Measurements from ENCODE around the gene EMILIN2.
A peak's percentile ranks its signal among the peaks of the same experiment; 100 is the strongest.

EMILIN2 gene

DNA sequence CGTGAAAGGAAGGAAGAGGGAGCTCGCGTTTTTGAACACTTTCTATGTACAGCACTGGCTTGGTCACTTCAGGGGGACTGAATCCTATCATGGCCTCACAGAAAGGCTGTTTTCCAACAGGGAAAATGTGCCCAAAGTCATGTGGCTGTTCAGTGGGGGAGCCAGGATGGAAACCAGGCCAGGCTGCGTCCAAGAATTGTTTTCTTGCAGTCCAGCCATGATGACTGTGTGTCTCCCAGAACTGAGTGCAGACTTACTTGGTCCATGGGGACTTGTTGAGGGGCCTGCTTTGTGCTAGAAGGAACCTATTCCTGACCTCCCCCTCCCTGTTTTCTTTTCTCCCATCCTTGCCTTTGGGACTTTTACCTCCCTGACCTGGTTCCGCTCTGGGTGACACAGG, 46.9 kb downstream of the EMILIN2 start:
- DNase-seq, result no peak
- TF ChIP-seq POLR2A (IDR thresholded peaks at IDR 0.05; ENCODE audit: low read length) (no peak), GATA1 (IDR thresholded peaks at IDR 0.05; ENCODE audit: low read depth, low read length) (no peak)

- TF ChIP-seq GATA1 (IDR thresholded peaks at IDR 0.05; ENCODE audit: low read depth, low read length) (no peak), POLR2A (IDR thresholded peaks at IDR 0.05; ENCODE audit: low read length) (no peak)
- peak; percentile 68 to 91 for DNase-seq
These were observed 47.5 kb downstream of the EMILIN2 start for GRCh38 chr18:2894131-2894840.

- TF ChIP-seq GATA1 (IDR thresholded peaks at IDR 0.05; ENCODE audit: low read depth, low read length), result no peak
- no peak for TF ChIP-seq POLR2A (IDR thresholded peaks at IDR 0.05; ENCODE audit: low read length)
These were observed 48.1 kb downstream of the EMILIN2 start for GRCh38 chr18:2894841-2895370.

DNA sequence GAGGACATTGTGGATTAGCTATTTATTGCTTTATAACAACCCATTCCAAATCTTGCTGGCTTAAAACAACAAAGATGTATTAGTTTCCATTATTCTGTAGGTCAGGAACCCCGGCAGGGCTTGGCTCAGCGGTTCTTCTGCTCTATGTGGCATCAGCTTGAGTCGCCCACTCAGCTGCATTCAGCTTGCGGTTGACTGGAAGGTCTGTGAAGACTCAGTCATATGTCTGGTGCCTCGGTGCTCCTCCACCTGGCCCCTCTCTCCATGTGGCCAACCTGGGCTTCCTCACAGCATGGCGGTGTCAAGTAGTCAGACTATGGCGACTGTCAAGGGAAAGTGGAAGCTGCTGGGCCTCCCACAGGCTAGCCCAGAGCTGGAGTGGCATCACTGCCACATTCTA, 48.6 kb downstream of the EMILIN2 start:
- TF ChIP-seq GATA1 (IDR thresholded peaks at IDR 0.05; ENCODE audit: low read depth, low read length) (no peak), POLR2A (IDR thresholded peaks at IDR 0.05; ENCODE audit: low read length) (no peak)
- DNase-seq, result no peak

More at GRCh38 chr18:2894841-2895370, 48.1 kb downstream of the EMILIN2 start:
- no peak for DNase-seq

DNA sequence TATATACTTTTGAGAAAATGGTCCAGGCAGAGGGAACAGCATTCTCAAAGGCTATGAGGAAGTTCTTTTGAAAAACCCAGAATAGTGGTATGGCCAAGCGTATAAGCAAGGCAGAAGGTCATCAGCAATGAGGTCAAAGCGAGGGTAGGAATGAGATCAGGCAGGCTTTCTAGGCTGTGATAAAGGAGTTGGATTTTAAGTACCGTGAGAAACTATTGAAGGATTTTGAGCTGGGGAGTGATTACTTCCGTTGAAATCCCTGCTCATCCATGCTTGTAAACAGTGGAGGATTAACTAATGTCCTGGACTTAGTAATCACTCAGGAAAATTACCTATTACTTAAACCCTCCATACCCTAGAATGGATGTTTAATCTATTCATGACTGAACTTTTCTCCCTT, 50.2 kb downstream of the EMILIN2 start:
- no peak for DNase-seq
- TF ChIP-seq POLR2A (IDR thresholded peaks at IDR 0.05; ENCODE audit: low read length), result no peak

GRCh38 chr18:2897448-2898185, 50.8 kb downstream of the EMILIN2 start:
- no peak for TF ChIP-seq POLR2A (IDR thresholded peaks at IDR 0.05; ENCODE audit: low read length)
- no peak for TF ChIP-seq GATA1 (IDR thresholded peaks at IDR 0.05; ENCODE audit: low read depth, low read length)
- no peak for DNase-seq

- peak; percentile 33 to 47 for DNase-seq
- TF ChIP-seq GATA1 (IDR thresholded peaks at IDR 0.05; ENCODE audit: low read depth, low read length), result no peak
- no peak for TF ChIP-seq POLR2A (IDR thresholded peaks at IDR 0.05; ENCODE audit: low read length)
These were observed 51.4 kb downstream of the EMILIN2 start for GRCh38 chr18:2898186-2898640.

DNA sequence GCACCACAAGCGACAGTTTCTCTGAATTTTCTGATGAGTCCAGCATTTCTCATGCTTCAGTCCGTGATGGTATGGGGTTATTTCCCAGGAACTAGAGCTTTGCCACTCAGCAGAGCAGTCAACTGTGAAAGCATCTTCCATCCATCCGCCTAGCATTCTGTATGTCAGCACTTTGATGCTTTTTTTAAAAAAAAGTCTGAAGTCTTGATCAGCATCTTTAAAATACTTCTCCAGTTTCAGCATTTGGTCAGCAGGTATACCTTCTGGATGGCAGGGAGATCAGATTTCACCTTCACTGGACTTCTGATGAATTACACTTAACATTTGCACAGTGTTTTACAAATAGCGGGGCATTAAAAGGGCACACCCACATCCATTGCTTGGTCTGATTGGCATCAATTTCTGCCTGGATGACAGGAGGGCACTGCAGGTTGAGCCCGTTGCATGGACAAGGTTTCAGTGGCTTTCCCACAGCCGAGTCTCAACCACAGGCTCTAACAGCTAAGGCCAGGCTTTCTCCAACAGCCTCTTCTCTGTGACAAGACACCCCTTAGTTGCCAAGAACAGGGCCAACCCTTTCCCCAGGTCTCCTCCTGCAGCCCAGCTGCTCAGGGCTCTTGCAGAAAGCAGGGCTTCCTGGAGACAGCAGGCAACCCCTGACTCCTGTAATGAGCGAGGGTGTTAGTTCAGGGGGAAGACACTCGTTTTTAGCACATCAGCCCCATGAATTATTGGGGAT, 54.0 kb downstream of the EMILIN2 start:
- no peak for DNase-seq
- no peak for TF ChIP-seq POLR2A (IDR thresholded peaks at IDR 0.05; ENCODE audit: low read length)
- no peak for TF ChIP-seq GATA1 (IDR thresholded peaks at IDR 0.05; ENCODE audit: low read depth, low read length)

- TF ChIP-seq GATA1 (IDR thresholded peaks at IDR 0.05; ENCODE audit: low read depth, low read length) (no peak), POLR2A (IDR thresholded peaks at IDR 0.05; ENCODE audit: low read length) (no peak)
- peak; percentile 32 to 39 for DNase-seq
These were observed 54.7 kb downstream of the EMILIN2 start for GRCh38 chr18:2901423-2901985.

DNA sequence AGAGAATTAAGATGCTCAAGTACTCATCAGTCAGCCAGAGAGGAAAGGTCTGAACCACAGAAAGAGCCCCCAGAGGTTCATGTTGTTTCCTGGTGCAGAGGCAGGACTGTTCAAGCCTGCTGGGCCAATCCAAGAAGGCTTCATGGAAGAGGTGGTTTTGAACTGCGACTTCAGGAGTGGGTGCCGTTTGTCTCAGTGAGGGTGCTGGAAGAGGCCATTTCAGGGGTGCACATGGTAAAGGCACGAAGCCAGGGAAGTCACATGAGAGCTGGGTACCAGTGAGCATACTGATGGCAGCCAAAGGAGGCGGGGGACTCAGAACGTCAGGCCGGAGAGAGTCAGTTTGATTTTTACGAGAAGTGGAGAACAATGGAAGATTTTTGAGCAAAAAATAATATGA, 55.5 kb downstream of the EMILIN2 start:
- DNase-seq, result no peak
- TF ChIP-seq GATA1 (IDR thresholded peaks at IDR 0.05; ENCODE audit: low read depth, low read length), result no peak
- TF ChIP-seq POLR2A (IDR thresholded peaks at IDR 0.05; ENCODE audit: low read length), result no peak

DNA sequence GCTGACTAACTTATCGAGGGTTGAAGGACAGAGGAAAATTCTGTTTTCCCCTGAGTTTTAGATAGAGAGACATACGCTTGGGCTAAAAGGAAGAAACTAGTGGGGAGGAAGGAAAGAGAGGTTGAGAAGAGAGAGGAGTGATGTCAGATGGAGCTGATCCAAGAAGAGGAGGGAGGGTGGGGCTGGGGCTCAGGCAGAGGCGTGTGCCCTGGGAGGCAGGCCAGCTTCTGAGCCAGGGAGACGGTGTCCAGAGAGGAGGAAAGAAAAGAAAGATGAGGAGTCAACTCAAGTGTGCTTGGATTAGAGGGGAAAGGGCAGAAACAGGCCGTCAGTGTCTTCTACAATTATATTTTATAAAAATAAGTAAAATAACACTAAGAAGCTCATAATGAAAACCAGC, 56.2 kb downstream of the EMILIN2 start:
- TF ChIP-seq POLR2A (IDR thresholded peaks at IDR 0.05; ENCODE audit: low read length) (no peak), GATA1 (IDR thresholded peaks at IDR 0.05; ENCODE audit: low read depth, low read length) (no peak)
- peak; percentile 72 to 85 for DNase-seq

- peak; percentile 52 to 65 for DNase-seq
- peak; percentile 36 for TF ChIP-seq POLR2A (IDR thresholded peaks at IDR 0.05; ENCODE audit: low read length)
- TF ChIP-seq GATA1 (IDR thresholded peaks at IDR 0.05; ENCODE audit: low read depth, low read length), result no peak
These were observed 59.3 kb downstream of the EMILIN2 start for GRCh38 chr18:2905854-2906703.
